Fibroblast of mammary gland (primary cell): ENCODE data around the gene NXN.

Source experiments
- DNase-seq: peaks from one replicate; pipeline ENCODE4 v3.0.0-alpha.2; 2010; ENCODE audit warnings: low read depth
- H3K4me3 ChIP-seq: 2 replicates; pipeline ENCODE4 v1.5.1; 2011; ENCODE audit warnings: low read depth, mild to moderate bottlenecking, low read length, moderate library complexity; ENCODE audit not compliant: control insufficient read depth
- CTCF ChIP-seq: conservative IDR thresholded peaks from 2 replicates; pipeline ENCODE4 v1.5.1; 2011; ENCODE audit warnings: low read depth, low read length, inconsistent platforms; ENCODE audit not compliant: control insufficient read depth, insufficient read depth

The NXN gene

GRCh38 chr17:1011138-1011537 lies 31.6 kb upstream of the NXN start:
- no peak for DNase-seq
- TF ChIP-seq CTCF = no peak
- H3K4me3 ChIP-seq = no peak overlapping the region

- no peak overlapping the region for H3K4me3 ChIP-seq
- no peak for DNase-seq
- no peak for TF ChIP-seq CTCF
Observed at GRCh38 chr17:1010586-1010985, 31.0 kb upstream of the NXN start.

- no peak for TF ChIP-seq CTCF
- DNase-seq = no peak
- H3K4me3 ChIP-seq = no peak overlapping the region
Observed at GRCh38 chr17:1010086-1010450, 30.5 kb upstream of the NXN start.

- no peak for DNase-seq
- H3K4me3 ChIP-seq = no peak overlapping the region
- TF ChIP-seq CTCF = no peak
Observed at GRCh38 chr17:1009229-1010085, 29.9 kb upstream of the NXN start.

GRCh38 chr17:1008008-1008761 lies 28.6 kb upstream of the NXN start:
- TF ChIP-seq CTCF = no peak
- no peak overlapping the region for H3K4me3 ChIP-seq
- DNase-seq = peak; percentile 50

GRCh38 chr17:1007310-1008007 lies 27.9 kb upstream of the NXN start:
- TF ChIP-seq CTCF = no peak
- DNase-seq = no peak
- no peak overlapping the region for H3K4me3 ChIP-seq
